Effector memory CD8-positive, alpha-beta T cell (primary cell): ENCODE measurements around the gene BPIFA2.
"Not testable (repeated sequence)": the region's sequence is repeated elsewhere in the genome, so short reads cannot be mapped to it uniquely, and the experiment has no call there.

Source experiments
- ATAC-seq: fragments of 150-1000 bp; cut with Tn5 transposase; replicated peaks from 2 replicates; pipeline ENCODE4 v1.10.0; 2021; ENCODE audit warnings: mild to moderate bottlenecking, moderate library complexity
- DNase-seq, 3 experiments: peaks; one replicate each; pipeline ENCODE4 v3.0.0; 2021
- H3K27ac Mint-ChIP-seq, 2 donors: one replicate each; pipeline ENCODE4 v1.8.0; 2022; ENCODE audit warnings: mild to moderate bottlenecking in 2 of 2, mixed read lengths in 2 of 2, moderate library complexity in 2 of 2
- H3K27me3 Mint-ChIP-seq, 2 donors: one replicate each; pipeline ENCODE4 v1.8.0; 2022; ENCODE audit warnings: mixed read lengths in 2 of 2
- H3K36me3 Mint-ChIP-seq: one replicate; pipeline ENCODE4 v1.8.0; 2022; ENCODE audit warnings: mild to moderate bottlenecking, moderate library complexity, mixed read lengths; ENCODE audit not compliant: insufficient read depth
- H3K4me1 Mint-ChIP-seq, 2 donors: one replicate each; pipeline ENCODE4 v1.8.0; 2022; ENCODE audit warnings: low read depth in 2 of 2, mixed read lengths in 2 of 2
- H3K4me3 Mint-ChIP-seq, 2 donors: one replicate each; pipeline ENCODE4 v1.8.0; 2022; ENCODE audit warnings: mild to moderate bottlenecking in 2 of 2, mixed read lengths in 2 of 2, moderate library complexity in 2 of 2
- H3K9me3 Mint-ChIP-seq, 2 donors: one replicate each; pipeline ENCODE4 v1.8.0; 2022; ENCODE audit warnings: mixed read lengths in 2 of 2
- total RNA-seq, 9 experiments: gene quantifications; one replicate each; lab custom pipeline; 2026; lab: John Stamatoyannopoulos, UW

The BPIFA2 gene
- 0 reads per million in 9 experiments for total RNA-seq

GRCh38 chr20:33167859-33168258, at the start of gene BPIFA2:
Gene BPIFA2, plus strand, starts transcription at chr20:33168159. Its CDS starts 987 bp downstream, at chr20:33169146.
- no peak for ATAC-seq
- Mint-ChIP-seq H3K4me1 (no peaks in the 10 kb centered on the region), H3K27me3 (peaks cover 36 to 76% of the 10 kb centered on the region in 2 donors), H3K36me3 (no peaks in the 10 kb centered on the region), H3K27ac (no peak within 1 kb of the TSS), H3K4me3 (no peak within 1 kb of the TSS), H3K9me3 (no peaks in the 10 kb centered on the region)
- no peak for DNase-seq

GRCh38 chr20:33119725-33120720, 47.9 kb upstream of the BPIFA2 start:
- Mint-ChIP-seq H3K36me3 (no peaks in the 10 kb centered on the region), H3K4me3 (no peak overlapping the region), H3K27me3 (peaks cover 19 to 32% of the 10 kb centered on the region in 2 donors), H3K9me3 (no peaks in the 10 kb centered on the region), H3K27ac (no peak overlapping the region), H3K4me1 (peaks cover 0 to 3% of the 10 kb centered on the region in 2 donors)
- ATAC-seq (no peak), DNase-seq (no peak)

- ATAC-seq = no peak
- H3K4me3 Mint-ChIP-seq = no peak overlapping the region
Measured at GRCh38 chr20:33120934-33121333, 47.0 kb upstream of the BPIFA2 start.

GRCh38 chr20:33122297-33122696, 45.7 kb upstream of the BPIFA2 start:
- H3K27ac Mint-ChIP-seq, H3K4me3 Mint-ChIP-seq: not testable (repeated sequence)

More at GRCh38 chr20:33120934-33121333, 47.0 kb upstream of the BPIFA2 start:
- Mint-ChIP-seq H3K36me3 (no peaks in the 10 kb centered on the region), H3K27ac (no peak overlapping the region), H3K27me3 (peaks cover 27 to 41% of the 10 kb centered on the region in 2 donors), H3K9me3 (no peaks in the 10 kb centered on the region), H3K4me1 (peaks cover 0 to 3% of the 10 kb centered on the region in 2 donors)
- DNase-seq = no peak

GRCh38 chr20:33124261-33124660, 43.7 kb upstream of the BPIFA2 start:
- H3K36me3 Mint-ChIP-seq = no peaks in the 10 kb centered on the region
- H3K27ac Mint-ChIP-seq = no peak overlapping the region
- H3K27me3 Mint-ChIP-seq = peaks cover 32 to 55% of the 10 kb centered on the region in 2 donors
- H3K4me1 Mint-ChIP-seq = peaks cover 0 to 3% of the 10 kb centered on the region in 2 donors
- no peak overlapping the region for H3K4me3 Mint-ChIP-seq
- no peaks in the 10 kb centered on the region for H3K9me3 Mint-ChIP-seq
- ATAC-seq = no peak
- DNase-seq = no peak

More at GRCh38 chr20:33122297-33122696, 45.7 kb upstream of the BPIFA2 start:
- H3K9me3 Mint-ChIP-seq, DNase-seq, H3K4me1 Mint-ChIP-seq, H3K36me3 Mint-ChIP-seq, ATAC-seq: not testable (repeated sequence)
- H3K27me3 Mint-ChIP-seq = peaks cover 30 to 50% of the 10 kb centered on the region in 2 donors

GRCh38 chr20:33124994-33125393, 43.0 kb upstream of the BPIFA2 start:
- ATAC-seq = no peak
- no peaks in the 10 kb centered on the region for H3K9me3 Mint-ChIP-seq
- no peaks in the 10 kb centered on the region for H3K36me3 Mint-ChIP-seq
- peaks cover 37 to 62% of the 10 kb centered on the region in 2 donors for H3K27me3 Mint-ChIP-seq
- no peak overlapping the region for H3K27ac Mint-ChIP-seq
- no peak overlapping the region for H3K4me3 Mint-ChIP-seq
- DNase-seq = no peak
- H3K4me1 Mint-ChIP-seq = peaks cover 0 to 3% of the 10 kb centered on the region in 2 donors

- peaks cover 37 to 65% of the 10 kb centered on the region in 2 donors for H3K27me3 Mint-ChIP-seq
- no peak for DNase-seq
- H3K9me3 Mint-ChIP-seq = no peaks in the 10 kb centered on the region
- H3K36me3 Mint-ChIP-seq = no peaks in the 10 kb centered on the region
- H3K27ac Mint-ChIP-seq = no peak overlapping the region
- no peak overlapping the region for H3K4me3 Mint-ChIP-seq
- no peaks in the 10 kb centered on the region for H3K4me1 Mint-ChIP-seq
- ATAC-seq = no peak
Measured at GRCh38 chr20:33125983-33126382, 42.0 kb upstream of the BPIFA2 start.

- no peak overlapping the region for H3K4me3 Mint-ChIP-seq
- no peaks in the 10 kb centered on the region for H3K9me3 Mint-ChIP-seq
- DNase-seq (no peak), ATAC-seq (no peak)
- no peaks in the 10 kb centered on the region for H3K36me3 Mint-ChIP-seq
- peaks cover 37 to 60% of the 10 kb centered on the region in 2 donors for H3K27me3 Mint-ChIP-seq
- H3K27ac Mint-ChIP-seq = no peak overlapping the region
- H3K4me1 Mint-ChIP-seq = no peaks in the 10 kb centered on the region
Measured at GRCh38 chr20:33127422-33128097, 40.4 kb upstream of the BPIFA2 start.

- ATAC-seq (no peak), DNase-seq (no peak)
- Mint-ChIP-seq H3K9me3 (no peaks in the 10 kb centered on the region), H3K36me3 (no peaks in the 10 kb centered on the region), H3K27me3 (peaks cover 27 to 44% of the 10 kb centered on the region in 2 donors), H3K4me1 (no peaks in the 10 kb centered on the region), H3K4me3 (no peak overlapping the region), H3K27ac (no peak overlapping the region)
Measured at GRCh38 chr20:33130568-33131061, 37.3 kb upstream of the BPIFA2 start.

- ATAC-seq (no peak), DNase-seq (no peak)
- Mint-ChIP-seq H3K9me3 (no peaks in the 10 kb centered on the region), H3K4me1 (no peaks in the 10 kb centered on the region), H3K27ac (no peak overlapping the region), H3K36me3 (no peaks in the 10 kb centered on the region), H3K27me3 (peaks cover 21 to 32% of the 10 kb centered on the region in 2 donors), H3K4me3 (no peak overlapping the region)
Measured at GRCh38 chr20:33131949-33132473, 35.9 kb upstream of the BPIFA2 start.

- ATAC-seq = no peak
- DNase-seq = no peak
- Mint-ChIP-seq H3K27me3 (peaks cover 21 to 32% of the 10 kb centered on the region in 2 donors), H3K4me3 (no peak overlapping the region), H3K4me1 (no peaks in the 10 kb centered on the region), H3K36me3 (no peaks in the 10 kb centered on the region), H3K27ac (no peak overlapping the region), H3K9me3 (no peaks in the 10 kb centered on the region)
Measured at GRCh38 chr20:33132513-33133372, 35.2 kb upstream of the BPIFA2 start.

GRCh38 chr20:33133373-33133941, 34.5 kb upstream of the BPIFA2 start:
- H3K27me3 Mint-ChIP-seq = peaks cover 21 to 32% of the 10 kb centered on the region in 2 donors
- DNase-seq = no peak
- ATAC-seq = no peak
- H3K9me3 Mint-ChIP-seq = no peaks in the 10 kb centered on the region
- H3K27ac Mint-ChIP-seq = no peak overlapping the region
- H3K36me3 Mint-ChIP-seq = no peaks in the 10 kb centered on the region
- H3K4me3 Mint-ChIP-seq = no peak overlapping the region
- H3K4me1 Mint-ChIP-seq = no peaks in the 10 kb centered on the region
